ENCODE measurements around the gene SLC26A6. TPM values are rescaled to one million over a fixed set of nuclear protein-coding genes. Genes with fewer than 3 reads are reported as not detected.

The SLC26A6 gene
- total RNA-seq, 1 donor from 2014 or later: 12.5 TPM

DNA sequence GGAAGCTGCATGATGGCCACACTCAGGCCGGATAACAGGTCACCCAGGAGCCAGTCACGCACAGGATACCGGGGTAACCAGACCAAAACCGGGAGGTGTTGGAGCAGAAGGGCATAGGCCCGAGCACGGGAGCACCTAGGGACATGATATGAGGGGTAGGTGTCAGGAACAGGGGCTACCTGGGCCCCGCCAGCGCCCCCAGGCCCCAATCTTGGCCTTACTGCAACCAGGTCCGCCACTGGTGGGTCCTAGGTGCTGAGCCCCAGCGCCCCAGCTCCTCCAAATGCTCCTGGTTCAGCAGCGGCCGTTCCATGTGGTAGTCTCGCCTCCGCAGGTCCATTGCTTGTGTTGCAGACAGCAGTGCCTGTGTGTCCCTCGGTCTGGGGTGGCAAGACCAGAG lies 2.0 kb downstream of the SLC26A6 start:
- DNase-seq (ENCODE audit: low read depth in 2 of 2): no peak

DNA sequence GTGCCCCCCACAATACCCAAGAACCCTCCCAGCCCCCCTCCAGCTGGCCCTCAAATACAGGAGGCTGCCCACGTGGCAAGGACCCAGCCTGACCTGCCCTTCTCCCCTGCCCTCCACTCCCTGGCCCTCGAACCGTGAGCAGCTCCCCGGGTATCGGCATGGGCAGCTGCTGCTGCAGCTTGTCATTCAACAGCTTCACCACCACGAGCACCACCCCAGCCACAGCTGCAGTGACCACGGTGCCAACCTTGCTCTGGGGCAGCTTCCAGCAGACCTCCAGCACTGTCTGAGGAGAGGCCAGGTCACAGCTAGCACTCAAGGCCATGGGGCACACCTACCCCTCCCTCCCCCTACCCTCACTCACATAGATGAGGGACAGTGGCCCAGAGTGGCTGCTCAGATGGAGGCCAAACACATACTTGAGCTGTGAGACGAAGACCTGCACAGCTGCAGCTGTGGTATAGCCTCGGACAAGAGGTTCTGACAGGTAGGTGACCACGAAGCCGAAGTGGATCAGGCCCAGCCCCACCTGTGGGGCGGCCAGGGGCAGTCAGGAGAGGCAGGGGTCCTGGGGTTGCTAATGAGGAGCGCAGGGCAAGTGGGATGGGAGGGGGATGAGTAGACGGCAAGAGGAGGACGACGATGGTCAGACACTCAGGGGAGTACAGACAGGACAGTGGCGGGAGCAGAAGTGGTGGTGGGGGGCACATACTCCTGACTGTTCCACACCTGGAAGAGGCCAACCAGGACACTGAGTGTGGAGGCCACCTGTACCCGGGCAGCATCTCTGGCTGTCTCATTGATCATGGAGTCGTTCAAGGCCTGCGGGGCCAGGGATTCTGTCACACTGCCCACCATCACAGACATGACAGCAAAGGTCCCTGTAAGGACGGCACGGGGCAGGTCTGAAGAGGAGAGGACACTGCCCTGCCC lies 3.5 kb downstream of the SLC26A6 start:
- DNase-seq (ENCODE audit: low read depth in 2 of 2): no peak

DNA sequence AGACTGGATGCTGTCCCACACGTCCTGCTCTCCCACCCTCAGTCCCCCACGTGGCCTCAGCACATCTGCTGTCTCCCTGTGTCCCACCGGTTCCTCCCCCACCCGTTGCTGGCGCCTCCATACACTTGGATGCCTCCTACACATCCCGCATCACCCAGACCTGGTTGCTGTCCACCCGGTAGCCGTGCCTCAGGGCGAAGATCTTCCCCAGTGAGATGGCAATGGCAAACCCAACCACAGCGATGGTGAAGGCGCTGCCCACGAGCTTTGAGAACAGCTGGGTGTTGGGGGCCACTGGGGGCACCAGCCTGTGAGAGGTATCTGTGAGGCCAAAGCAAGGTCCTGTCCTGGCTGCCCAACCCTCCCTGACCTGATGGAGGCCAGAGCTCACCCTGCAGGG lies 4.4 kb downstream of the SLC26A6 start:
- DNase-seq (ENCODE audit: low read depth in 2 of 2): no peak

DNA sequence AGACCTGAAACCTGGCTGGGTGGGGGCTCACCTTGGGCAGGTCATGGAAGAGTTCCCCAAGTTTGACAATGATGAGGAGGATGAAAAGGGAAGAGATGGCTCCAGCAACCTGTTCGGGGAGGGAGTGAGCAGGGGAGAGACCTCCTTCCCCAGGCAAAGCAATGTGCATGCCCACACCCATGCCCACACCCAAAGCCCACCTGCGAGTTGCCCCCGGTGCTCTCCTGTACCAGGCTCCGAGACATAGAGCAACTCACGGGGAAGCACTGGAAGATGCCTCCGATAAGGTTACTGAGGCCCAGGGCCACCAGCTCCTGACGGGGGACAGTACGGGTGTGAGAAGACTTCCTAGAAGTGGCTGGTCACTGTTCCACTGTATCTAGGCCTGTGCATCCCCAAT lies 4.9 kb downstream of the SLC26A6 start:
- DNase-seq (ENCODE audit: low read depth in 2 of 2): no peak

DNA sequence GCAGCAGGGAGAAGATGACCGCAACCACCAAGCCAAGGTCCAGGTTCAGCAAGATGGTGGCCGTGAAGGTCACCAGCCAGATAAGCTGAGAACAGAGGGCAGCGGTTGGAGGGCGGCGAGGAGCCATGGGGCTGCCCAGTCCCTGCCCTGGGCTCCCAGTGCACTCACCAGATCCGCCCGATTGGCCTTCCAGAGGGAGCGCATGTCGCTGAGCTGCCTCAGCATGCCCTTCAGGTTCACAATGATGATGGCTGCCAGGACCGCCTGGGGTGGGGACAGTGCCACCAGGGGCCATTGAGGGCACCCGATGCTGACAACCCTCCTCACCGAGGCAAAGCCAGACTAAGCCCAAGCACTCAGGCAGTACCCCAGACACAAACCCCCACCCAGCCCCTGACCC lies 5.4 kb downstream of the SLC26A6 start:
- DNase-seq (ENCODE audit: low read depth in 2 of 2): no peak

DNA sequence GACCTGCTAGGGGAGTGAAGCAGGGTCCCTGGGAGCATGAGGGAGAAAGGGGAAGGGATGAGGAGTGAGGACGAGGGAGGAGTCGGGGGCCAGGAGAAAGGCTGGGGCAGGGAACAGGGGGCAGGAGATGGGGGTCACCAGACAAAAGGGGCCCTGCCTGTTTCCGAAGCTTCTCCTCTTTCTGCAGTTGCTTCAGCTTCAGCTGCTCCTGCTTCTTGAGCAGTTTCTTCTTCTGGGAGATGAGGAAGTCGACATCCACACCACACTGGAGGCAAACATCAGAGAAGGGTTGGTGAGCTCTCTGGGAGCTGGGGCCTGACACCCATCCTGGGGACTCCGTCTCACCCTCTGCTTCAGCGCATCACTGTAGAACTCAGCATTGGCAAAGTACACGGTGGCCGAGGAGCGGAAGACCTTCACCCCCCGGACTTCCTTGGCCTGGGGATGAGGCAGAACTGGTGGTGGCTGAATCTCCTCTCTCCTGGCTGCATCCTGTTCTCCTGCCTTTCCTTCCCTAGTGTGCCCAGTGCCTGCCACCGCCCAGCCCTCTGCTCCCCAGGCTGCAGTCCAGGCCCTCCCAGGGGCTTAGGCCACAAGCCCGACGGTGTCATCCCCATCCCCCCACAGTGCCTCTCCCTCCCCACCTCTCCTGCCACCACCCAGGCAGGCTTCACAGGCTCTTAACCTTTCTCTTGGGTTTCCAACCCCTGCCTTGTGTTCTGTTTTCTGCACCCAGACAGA lies 6.8 kb downstream of the SLC26A6 start:
- DNase-seq (ENCODE audit: low read depth in 2 of 2): no peak

DNA sequence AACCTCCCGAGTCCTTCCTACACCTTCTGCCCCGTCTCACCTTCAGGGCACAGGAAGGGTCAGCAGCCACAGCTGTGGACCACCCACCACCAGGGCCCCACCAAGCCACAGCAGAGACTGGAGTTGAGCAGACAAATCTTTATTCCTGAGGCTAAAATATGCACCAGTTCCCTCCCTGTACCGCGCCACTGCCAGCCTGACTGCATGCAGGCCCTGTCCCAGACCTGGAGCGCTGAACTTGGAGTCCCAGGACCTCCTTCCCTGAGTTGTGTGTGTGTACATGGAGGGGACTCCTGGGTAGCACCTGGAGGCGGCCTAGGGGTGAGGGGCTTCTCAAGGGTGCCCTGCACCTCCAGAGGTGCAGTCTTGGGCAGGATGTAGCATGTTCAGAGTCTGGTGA lies 9.7 kb downstream of the SLC26A6 start:
- DNase-seq (ENCODE audit: low read depth in 2 of 2): no peak

DNA sequence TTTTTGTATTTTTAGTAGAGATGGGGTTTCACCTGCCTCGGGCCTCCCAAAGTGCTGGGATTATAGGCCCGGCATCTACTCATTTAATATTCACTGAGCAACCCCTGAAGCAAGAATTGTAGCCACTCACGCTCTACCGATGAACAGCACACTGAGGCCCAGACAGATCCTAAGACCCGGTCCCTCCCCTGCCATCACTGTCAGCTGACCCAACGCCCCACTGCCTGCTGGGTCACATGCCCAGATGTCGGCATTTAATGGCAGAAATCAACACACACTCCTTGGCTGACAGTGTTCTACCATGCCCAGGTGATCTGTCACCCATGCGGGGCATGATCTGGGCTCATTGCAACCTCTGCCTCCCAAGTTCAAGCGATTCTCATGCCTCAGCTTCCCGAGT lies 10.5 kb downstream of the SLC26A6 start:
- no peak for DNase-seq (ENCODE audit: low read depth in 2 of 2)

DNA sequence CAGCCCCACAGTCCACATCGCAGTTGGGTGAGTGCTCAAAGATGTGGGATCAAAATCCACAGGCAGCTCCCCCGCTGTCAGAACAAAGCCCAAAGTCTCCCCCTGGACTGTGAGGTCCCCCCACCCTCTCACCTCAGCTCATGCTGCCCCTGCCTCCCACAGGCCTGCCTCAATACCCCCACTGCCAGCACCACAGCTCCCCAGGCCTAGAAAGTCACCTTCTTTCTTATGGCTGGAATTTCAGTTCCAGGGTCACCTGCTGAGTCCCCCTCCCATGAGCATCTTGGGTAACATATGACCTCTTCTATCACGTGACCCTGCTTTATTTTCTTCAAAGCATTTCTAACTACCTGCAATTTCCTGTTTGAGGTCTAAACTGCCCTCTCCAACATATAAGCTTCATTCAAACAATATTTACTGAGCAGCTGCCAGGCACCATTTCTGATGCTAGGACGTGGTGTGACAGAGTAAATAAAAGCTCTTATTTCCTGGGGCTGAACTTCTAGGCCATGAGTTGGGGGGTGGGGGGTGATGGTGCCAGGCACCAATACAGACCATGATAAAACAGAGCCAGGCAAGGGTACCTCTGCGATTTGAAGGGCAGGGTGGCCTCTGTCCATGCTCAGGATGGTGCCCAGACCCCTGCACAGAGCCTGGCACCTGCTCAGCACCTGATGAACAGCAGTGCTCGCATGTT lies 11.3 kb downstream of the SLC26A6 start:
- DNase-seq (ENCODE audit: low read depth in 2 of 2): no peak

DNA sequence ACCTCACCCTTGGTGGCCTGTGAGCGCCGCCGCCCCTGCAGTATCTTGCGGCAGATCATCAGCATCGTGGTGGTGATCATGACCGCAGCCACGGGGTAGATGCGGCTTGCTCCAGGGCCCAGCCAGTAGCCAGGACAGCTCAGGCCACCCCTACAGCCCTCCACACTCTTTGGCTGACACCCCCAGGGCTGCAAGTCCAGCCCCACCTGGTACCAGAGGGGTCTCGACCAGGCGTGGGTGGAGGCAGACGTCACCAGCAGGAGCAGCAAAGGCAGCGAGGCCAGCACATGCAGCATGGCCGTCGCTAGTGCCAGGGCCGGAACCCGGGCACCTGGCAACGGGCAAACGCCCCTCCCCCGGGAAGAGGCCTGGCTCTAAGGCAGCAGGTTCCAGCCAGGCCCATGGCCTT lies 13.8 kb downstream of the SLC26A6 start, which contains the start of gene TMEM89:
Gene TMEM89 (minus strand): TSS at position 309 of the 409 bp plus-strand sequence. CDS start 13 bp downstream, at position 296.
- DNase-seq (ENCODE audit: low read depth in 2 of 2): no peak

DNA sequence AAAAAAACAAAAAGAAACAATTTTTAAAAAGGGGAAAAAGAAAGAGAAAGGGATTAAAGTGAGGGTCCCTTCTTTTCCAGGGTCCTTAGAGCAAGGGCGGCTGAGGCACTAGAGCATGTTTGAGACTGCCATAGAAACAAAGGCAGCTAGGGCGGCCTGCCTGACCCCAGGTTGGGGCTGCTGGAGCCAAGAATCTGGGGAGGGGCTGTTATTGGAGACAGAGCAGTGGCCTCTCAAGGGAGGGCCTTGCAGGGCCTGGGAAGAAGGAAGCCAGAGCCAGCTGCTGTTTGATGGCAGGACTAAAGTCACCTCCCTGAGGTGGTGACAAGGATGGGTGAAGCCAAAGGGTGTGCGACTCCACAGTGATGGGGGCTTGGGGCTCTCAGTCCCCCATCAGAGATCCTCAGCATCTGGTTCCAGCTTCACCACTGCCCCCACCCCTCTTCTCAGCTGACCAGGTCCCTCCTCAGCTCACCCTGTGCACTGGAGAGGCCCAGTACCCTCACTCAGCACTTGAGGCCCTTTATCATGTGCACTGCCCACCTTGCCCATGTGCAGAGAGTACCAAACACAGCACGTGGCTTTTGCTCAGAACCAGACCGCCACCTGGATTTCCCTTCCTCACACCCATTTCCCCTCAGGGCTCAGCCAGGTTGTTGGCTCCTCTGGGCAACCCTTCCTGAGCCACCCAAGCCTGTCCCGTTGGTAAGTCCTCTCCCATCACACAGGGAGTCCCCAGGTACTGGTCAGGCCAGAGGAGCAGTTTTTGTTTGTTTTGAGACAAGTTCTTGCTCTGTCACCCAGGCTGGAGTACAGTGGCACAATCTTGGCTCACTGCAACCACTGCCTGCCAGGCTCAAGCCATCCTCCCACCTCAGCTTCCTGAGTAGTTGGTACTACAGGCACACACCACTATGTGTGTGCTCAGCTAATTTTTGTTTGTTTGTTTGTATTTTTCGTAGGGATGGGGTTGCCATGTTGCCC lies 15.4 kb downstream of the SLC26A6 start:
- DNase-seq (ENCODE audit: low read depth in 2 of 2): no peak

DNA sequence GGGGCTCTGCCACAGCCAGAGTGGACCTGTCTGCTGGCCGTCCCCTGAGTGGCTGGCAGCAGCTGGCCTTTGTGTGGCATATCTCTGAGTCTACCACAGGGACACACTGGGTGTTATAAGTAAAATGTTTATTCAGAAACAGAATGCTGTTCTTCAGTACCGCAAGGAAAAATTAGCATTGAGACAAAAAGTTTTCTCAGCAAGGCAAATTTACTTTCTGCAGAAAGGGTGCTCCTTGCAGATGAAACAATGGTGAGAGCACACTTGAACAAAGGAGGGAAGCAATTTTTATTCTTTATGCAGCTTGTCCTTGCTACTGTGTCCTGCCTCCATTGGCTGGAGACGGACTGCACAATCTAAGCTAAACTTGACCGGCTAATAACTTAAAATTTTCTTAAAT lies 17.7 kb downstream of the SLC26A6 start:
- no peak for DNase-seq (ENCODE audit: low read depth in 2 of 2)

DNA sequence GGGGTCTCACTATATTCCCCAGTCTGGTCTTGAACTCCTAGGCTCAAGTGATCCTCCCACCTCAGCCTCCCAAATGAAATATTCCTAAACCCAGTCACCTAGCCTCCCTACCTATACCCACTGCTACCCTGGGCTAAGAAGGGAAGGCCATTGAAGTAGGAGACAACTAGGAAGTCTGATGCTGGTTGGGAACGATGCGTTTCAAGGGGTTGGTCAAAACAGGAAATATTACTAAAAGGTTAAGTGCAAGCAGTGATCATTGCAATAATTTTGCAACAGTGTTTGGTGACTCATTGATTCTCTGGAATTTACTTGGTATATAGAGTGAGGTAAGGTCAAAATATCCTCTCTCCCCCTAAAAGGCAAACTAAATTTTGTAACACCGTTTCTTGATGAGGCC lies 21.2 kb downstream of the SLC26A6 start:
- DNase-seq (ENCODE audit: low read depth in 2 of 2): peak in 1 of 2 donors; percentile 33

DNA sequence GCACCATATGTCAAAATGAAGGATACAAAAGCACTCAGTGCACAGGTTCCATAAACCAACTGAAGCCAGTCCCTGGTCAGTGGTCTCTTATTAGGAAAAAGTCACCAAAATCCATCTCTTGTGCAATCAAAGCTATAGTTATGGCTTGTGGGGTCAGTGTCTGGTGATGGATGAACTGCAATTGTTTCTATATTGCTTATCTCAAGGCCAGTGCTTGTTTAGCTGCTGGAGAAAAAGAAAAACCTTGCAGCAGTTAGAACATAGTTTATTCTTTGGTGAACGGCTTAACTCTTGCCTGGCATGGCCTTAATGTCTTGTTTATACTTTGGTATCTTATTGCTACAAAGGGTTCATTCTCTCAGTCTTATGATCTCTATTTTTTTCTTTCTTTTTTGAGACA lies 23.0 kb downstream of the SLC26A6 start:
- DNase-seq (ENCODE audit: low read depth in 2 of 2): no peak

DNA sequence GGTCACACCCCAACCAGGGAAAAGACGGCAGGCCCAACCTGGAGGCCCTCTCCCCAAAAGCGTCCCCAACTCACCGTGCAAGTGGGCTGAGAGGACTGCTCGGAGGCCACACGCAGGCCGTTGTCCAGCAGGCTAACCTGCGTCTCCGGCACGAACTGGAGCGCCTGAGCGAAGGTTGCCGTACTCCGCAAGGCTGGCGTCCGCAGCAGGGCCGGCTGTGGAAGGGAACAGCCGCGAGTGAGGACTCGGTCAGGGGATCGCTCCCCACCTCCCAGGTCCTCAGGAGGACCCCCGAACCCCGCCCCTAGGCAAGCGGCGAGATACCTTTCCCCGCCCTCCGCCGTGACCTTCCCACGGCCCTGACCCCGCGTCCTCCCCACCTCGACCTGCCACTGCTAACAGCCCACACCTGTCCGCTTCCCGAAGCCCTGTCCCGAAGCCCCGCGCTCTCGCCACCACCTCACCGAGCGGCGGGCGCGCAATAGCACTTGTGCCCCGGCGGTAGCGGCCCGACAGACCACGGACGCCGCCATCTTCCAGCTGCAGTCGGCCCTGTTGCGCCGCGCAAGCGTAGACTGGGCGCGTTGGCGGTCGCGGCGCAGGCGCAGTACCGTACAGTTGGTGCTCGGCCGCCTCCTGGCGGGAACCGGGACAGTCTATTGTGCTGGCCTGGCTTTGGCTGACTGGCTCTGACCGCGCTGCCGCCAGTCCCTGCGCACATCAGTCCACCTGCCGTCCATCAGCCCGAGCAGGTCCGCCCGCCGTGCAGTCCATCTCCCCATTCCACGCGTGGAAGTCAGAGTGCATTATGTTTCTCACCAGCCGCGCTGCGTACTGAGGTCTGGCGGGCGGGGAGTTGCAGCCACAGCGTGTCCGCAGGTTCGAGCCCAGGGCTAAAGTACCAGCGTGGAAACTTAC lies 25.9 kb downstream of the SLC26A6 start, which contains the start of gene UQCRC1:
Gene UQCRC1 (minus strand): TSS at position 559 of the 918 bp plus-strand sequence. CDS start 26 bp downstream, at position 533.
- DNase-seq (ENCODE audit: low read depth in 2 of 2): peak; percentile 89 to 94

DNA sequence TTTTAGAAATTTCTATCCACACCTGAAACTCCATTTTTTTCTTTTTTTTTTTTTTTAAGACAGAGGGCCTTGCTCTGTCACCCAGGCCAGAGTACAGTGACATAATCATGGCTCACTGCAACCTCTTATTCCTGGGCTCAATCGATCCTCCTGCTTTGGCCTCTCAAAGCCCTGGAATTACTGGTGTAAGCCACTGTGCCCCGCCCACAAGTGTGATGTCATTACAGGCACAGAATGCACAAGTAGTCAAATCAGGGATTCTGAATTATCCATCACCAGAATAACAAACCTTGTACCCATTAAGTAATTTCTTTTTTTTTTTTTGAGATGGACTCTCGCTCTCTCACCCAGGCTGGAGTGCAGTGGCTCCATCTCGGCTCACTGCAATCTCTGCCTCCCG lies 27.7 kb downstream of the SLC26A6 start:
- DNase-seq (ENCODE audit: low read depth in 2 of 2): peak in 1 of 2 donors; percentile 31

DNA sequence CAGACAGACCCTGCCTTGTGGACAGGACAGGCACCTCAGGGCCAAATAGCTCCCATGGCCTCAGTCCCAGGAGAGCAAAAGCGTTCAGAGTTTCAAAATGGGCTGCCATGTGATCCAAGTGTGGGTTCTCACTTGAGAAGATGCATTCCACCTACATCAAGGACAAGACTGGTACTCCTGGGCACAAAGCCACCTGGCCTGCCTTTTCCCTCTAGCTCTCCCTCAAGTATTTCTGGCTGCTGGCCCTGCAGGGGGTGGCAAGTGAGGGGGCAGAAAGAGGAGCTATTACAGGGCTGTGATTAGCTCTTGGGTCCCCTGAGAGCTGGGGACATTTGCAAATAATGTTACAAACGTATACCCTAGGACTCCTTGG lies 33.7 kb downstream of the SLC26A6 start:
- DNase-seq (ENCODE audit: low read depth in 2 of 2): no peak

DNA sequence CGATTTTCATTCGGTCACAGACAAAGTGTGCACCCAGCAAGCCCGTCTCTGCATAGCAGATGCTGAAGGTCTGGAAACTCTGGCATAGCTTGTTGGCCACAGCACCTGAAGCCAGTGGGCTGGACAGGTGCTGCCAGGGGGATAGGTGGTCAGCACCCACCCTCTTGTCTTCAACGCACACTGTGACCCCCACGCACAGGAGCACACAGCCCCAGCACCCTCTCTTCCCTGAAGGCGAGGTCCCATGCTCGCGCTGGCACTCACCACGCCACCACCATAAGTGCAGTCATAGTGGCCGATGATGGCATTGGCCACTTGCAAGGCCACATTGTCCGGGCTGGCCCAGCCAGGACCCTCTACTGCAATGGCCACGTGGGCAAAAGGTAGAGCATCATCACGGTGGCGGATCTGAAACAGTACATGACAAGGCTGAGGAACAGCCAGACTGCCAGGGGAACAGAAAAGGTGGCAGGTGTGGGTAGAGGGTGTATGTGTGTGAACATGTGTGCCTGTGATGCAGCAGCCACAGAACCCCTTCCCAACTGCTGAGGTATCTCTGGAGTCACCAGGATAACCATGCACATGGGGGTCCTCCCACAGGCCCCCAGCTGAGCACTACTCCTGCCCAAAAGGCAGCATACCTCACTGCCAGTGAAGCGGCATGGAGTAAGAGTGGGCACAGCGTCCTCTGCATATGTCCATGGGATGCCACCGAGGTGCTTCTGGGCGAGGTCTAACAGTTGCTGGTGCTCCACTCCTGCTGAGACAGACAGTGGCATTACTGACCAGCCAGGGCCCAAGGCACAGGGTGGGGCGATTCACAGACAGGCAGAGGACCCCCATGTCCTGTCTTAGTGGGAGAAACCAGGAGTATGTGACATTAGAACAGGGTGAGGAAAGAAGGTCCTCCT lies 34.3 kb downstream of the SLC26A6 start:
- no peak for DNase-seq (ENCODE audit: low read depth in 2 of 2)
